HG02588 (cell line): ENCODE data around the gene WEE1.
"Not testable (repeated sequence)": the region's sequence is repeated elsewhere in the genome, so short reads cannot be mapped to it uniquely, and the experiment has no call there.

Source experiments
- ATAC-seq: cut with Tn5 transposase; IDR thresholded peaks from one replicate; pipeline ENCODE4 v1.9.1; 2021; ENCODE audit warnings: mild to moderate bottlenecking, moderate library complexity; ENCODE audit not compliant: unreplicated experiment

The WEE1 gene

DNA sequence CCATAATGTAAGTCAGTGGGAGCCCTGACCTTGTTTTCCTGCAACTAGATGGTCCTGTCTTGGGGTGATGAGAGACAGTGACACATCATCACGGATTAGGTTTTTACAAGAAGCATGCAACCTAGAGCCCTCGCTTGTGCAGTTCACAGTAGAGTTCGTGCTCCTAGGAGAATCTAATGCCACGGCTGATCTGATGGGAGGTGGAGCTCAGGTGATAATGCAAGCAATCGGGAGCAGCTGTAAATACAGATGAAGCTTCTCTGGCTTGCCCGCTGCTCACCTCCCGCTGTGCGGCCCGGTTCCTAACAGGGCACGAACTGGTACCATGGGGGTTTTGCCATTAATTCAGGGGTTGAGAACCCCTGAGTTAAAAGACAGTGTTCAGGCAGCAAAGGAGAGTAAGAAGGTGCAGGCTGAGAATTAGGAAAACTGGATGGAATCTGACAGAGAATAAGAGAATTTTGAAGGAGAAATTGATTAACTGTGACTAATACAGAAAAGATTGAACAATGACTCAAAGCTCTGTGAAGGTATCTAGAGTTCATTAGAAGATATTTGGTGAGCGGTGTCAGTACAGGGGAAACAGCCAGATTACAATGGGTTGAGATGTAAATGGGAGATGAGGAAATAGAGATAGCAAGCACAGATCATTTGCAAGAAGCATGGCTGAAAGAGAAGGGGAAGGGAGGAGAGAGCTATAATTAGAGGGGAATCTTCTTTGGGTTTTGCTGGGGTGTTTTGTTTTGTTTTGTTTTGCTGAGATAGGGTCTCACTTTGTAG is 21.0 kb downstream of the WEE1 start:
- ATAC-seq = no peak

DNA sequence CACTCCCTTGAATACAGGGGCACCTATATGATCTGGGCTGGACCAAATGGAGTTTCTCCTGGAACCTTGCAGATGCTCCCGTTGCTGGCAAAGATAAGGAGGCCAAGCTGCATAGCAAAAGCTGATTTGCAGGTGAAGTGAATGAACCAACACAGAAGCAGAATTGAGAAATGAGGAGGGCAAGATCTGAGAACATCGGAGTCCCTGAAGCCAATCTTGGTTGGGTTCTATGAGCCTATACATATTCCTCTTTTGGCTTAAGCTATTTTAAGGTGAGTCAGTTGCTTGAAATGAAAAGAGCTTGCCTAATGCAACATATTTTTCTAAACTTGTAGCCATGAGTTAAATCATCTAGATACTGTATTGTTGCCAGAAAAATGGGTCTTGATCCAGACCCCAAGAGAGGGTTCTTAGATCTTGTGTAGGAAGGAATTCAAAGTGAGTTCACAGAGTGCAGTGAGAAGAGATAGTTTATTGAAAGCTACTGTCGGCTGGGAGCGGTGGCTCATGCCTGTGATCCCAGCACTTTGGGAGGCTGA is 23.5 kb downstream of the WEE1 start:
- ATAC-seq = no peak

DNA sequence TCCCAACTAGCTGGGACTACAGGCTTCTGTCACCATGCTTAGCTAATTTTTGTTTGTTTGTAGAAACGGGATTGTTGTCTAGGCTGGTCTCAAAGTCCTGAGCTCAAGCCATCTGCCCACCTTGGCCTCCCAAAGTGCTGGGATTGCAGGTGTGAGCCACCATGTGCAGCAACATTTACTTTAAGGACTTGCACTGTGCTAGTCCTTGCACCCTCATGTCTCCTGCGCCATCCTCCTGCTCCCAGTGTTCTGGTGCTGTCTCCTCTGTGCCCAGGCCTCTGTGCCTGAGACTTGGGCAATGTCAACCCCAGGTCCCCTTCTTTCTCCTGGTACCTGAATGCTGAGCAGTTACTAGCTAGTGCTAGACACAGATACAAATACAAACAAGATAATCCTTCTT is 26.7 kb downstream of the WEE1 start:
- no peak for ATAC-seq

DNA sequence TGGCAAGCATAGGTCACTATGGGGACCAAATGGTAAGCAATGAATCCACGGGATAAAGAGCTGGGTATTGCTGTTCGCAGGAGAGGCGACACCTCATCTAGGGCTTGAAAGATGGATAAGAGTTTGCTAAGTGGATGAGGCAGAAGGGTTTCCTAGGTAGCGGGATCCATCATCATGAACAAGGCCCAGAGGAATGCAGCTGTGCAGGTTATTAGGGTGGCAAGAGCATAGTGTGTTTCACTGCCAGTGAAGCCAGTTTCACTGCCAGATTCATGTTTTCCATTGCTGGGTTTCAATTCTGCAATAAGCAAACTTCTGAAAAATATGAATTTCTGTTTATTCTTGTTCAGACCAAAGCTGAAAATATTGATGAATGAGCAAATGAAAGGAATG is 27.2 kb downstream of the WEE1 start:
- peak; percentile 37 for ATAC-seq

DNA sequence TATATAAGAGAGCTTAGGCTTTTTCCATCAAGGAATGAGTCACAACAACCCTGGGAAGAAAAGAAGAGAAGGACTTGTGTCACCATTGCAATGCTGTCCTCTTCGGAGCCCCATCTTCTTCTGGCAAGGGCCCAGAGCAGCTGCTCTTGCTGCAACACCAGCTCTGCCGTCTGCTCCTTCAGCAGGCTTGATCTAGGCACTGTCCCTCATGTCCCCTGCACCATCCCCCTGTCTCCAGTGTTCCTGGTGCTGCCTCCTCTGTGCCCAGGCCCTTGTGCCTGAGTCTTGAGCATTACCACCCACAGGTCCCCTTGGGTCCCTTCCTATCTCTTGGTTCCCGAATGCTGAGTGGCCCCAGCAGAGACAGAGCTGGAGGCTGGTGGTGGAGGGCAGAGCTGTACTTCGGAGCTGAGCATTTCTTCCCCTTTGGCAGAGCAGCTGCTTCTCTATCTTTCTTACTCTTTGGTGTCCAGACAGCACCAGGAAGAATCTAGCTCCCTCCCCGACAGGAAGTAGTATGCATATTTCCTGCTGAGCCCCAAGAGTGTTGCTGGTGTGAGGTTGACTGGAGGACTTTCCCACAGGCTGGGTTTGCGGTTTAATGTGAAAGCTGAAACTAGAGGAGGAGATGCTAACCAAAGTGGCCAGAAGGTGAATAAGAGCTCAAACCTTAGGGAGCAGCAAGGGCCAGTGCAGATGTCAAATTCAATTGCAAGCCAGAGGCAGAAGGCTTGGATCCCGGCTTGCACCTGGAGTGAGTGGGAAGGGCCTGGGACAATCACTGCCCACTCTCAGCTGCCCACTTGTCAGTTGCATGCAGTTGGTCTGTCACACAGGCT is 27.8 kb downstream of the WEE1 start:
- ATAC-seq = peak; percentile 87

DNA sequence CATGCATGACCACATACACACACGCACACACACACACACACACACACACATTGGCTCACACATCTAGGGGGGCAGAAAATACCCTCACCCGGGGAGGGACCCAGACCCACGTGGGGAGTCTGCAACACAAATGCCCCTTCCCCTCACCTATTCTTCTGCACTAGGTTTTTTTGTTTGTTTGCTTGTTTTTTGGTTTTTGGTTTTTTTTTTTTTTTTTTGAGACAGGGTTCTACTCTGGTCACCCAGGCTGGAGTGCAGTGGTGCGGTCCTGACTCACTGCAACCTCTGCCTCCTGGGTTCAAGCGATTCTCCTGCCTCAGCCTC is 28.4 kb downstream of the WEE1 start:
- peak; percentile 6 for ATAC-seq

DNA sequence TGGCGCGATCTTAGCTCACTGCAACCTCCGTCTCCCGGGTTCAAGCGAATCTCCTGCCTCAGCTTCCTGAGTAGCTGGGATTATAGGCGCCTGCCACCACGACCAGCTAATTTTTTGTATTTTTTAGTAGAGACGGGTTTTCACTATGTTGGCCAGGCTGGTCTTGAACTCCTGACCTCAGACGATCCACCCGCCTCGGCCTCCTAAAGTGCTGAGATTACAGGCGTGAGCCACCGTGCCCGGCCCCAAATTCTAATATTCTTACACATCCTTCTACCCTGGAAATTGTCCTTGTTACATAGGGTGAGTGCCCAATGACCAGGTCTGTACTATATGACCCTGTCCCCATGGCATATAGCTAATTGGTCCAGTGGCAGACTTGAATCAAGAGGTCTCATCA is 29.7 kb downstream of the WEE1 start:
- ATAC-seq = not testable (repeated sequence)

DNA sequence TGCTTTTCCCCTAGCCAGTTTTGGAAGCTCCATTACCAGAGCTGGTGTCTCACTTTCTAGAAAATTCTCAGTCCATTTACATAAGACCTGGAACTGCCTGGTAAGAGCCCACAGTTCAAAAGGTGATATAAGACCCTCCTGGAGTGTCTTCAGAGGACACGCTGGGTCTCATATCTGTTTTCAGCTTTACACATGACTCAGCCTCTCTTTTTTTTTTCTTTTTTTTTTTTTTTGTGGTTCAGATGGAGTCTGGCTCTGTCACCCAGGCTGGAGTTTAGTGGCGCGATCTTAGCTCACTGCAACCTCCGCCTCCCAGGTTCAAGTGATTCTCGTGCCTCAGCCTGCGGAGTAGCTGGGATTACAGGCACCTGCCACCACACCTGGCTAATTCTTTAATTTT is 30.7 kb downstream of the WEE1 start:
- ATAC-seq = no peak

DNA sequence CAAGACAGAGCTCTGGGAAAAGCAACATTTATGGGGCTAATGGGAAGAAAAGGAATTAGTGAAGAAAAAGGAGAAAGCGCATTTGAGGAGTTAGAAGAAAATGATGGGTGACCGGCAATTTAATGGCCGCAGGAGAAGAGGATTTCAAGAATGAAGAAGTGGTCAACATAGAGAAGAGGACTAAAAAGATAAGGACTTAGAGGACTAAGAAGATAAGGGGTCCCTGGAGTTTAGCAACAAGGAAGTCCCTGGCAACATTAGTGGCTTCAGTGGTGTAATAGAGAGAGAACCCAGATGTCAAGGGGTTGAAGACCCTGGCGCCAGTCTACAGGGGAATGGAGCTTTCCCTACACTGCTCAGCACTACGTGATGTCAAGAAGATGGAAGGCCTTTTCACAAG is 32.3 kb downstream of the WEE1 start:
- no peak for ATAC-seq

DNA sequence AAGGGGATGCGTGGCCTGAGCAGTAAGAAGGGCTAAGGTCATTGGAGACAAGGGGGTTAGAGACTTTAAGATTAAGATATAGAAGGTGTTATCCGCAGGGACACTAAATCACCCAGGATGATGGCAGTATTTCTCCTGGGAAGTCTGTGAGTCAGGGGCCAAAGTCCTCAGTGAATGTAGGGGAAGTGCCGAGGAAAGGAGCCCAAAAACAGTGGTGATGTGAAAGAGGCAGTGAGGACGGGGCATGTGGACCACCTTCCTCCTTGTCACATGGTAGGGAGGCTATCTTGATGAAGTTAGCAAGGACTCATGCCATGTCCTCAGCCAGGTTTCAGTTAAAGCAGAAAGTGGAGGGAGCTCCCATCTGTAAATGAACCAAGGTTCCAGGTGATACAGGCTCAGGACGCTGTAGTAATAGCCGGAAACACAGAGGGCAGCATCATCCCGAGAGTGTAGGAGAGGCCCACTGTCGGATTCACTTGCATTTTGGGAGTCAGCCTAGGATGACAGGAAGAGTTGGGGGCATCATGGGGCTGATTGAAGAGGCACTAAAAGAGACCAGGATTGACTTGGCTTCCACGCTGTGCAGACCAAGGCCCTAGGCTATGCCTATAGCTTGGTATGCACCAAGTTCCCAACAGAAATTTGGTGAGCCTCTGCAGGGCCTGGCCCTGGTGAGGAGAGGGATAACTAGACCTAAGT is 33.5 kb downstream of the WEE1 start:
- ATAC-seq = no peak

DNA sequence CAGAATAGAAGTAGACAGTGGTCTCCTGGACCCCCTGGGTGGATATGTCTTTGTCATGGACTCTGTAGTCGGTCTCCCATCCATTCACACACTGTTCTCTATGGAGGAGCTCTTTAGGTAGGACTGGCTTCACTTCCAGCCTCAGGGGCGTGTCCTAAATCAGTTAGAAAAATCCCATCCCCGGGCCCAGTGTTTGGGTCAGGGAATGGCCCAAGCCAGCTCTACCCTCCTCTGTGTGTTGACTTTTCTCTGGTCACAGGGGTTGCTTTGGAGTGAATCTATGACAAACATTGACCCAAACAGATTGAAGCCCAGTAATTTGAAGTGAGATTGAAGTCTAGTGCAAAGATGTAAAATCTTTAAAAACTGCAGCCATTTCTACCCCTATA is 34.0 kb downstream of the WEE1 start:
- no peak for ATAC-seq

DNA sequence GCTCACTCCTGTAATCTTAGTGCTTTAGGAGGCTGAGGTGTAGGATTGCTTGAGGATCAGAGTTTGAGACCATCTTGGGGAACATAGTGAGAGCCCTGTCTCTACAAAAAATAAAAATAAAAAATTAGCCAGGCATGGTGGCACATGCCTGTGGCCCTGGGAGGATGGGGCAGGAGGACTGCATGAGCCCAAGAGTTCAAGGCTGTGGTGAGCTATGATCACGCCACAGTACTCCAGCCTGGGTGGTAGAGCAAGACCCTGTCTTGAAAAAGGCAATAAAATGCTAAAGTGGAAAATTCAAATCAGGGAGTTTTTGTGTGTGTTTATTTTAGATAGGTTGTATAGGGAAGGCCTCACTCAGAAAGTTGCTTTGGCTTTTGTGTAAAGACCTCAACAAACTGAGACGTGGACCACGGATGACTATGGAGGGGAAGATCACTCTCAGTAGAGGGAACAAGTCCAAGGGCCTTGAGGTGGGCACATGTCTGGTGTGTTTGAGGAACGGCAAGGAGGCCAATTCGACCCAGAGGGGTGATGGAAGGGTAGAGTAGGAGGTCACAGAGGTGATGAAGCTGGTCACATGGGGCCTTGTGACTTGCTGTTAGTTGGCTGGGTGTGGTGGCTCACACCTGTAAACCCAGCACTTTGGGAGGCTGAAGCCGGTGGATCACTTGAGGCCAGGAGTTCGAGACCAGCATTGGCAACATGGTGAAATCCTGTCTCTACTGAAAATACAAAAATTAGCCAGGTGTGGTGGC is 35.7 kb downstream of the WEE1 start:
- ATAC-seq = no peak

DNA sequence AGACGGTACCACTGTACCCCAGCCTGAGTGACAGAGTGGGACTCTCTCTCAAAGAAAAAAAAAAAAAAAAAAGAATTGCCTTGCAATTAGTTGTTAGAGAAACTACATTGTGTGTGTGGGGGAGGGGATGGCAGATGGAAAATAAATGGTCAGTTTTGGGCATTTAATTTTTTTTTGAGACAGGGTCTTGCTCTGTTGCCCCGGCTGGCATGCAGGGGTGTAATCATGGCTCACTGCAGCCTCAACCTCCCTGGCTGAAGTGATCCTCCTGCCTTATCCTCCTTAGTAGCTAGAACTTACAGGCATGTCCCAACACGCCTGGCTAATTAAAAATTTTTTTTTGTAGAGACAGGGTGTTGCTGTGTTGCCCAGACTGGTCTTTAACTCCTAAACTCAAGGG is 36.4 kb downstream of the WEE1 start:
- no peak for ATAC-seq

DNA sequence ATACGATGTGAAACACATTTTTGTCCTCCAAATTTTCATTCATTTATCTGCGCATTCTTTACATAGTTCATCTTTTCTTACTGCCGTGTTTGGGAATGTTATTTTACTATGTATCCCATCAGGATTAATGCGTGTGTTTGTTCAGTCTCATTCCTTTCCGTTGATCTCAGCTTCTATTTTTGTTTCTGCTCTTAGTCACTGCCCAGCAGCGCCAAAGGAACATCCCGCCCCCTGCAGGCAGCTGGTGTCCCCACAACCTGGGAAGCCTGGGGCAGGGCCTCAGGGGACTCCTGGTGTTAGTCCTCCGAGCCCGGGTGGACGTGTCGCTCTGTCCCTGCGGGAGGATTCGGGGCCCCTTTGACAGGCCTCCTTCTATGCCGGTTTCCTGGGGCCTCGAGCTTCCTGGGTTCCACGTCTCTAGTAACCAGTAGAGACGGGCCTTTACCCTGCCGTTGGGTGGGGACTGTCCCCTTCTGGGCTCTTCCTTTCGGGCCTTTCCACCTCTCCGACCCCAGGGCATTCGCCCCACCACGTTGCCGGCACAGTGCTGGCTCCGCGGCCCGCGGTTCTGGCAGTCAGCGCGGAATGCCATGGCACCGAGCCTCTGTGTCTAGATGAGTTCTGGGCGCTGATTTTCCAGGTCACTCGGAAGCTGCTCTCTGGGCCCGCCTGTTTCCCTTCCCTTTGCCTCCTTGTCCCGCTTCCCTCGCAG is 39.8 kb downstream of the WEE1 start:
- peak; percentile 41 for ATAC-seq

DNA sequence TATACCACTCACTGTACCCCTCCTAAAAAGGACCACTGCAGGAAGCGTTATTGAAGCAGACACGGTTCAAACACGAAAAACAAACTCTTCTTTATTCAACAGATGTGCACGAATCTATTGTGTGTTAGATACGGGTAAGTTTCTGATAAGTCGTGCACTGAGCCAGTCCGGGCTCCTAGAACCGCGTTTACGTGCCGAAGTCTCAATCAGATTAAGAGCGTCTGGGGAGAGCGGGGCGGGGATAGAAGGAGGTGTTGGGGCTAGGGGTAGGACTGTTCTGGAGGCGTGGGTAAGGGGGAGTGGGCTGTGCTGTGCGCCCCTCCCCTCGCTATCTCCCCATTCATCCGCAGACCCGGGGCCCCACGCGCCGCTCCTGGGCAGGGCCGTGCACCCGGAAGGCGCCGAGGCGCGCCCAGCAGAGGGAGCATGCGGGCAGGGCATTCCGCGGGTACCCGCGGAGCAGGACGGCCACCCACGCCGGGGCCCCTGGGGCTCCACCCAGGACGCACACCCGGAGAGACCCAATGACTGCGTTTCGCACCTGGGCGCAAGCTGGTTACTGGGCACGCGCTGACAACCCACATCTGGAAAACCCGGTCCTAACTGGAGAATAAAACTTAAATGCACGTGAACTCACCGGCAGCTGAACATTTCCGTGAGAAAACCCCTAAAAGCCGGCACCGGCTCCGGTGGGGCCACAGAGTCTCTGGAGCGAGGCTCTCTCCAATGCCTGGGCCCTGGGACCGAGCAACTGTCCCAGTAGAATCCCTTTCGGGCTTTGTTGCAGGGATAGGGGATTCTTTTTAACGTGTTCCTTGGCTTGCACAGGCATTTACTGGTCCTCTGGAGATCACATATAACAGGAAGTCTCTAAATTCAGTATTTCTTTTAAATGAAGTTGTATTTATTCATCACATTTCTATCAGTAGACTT is 40.6 kb downstream of the WEE1 start:
- peak; percentile 74 for ATAC-seq

DNA sequence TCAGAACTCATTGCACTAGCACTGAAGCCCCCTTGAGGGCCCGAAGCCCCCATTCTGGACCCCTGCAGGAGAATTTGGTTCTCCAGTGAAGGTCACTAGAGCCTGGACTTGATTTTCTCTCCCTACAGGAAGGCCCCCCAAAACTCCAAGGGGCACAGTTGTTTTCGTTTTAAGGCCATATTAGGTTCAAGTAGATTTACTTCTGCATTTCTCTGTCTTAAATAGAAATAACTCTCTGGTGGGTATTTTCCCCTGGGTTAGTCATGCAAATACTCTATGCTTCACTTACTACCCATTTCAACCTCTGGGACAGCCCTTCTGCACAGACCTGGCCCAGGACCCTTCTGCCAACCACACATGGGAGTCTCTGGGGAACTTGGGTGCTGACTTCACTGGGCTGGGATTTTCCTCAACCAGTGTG is 41.6 kb downstream of the WEE1 start:
- peak; percentile 48 for ATAC-seq

DNA sequence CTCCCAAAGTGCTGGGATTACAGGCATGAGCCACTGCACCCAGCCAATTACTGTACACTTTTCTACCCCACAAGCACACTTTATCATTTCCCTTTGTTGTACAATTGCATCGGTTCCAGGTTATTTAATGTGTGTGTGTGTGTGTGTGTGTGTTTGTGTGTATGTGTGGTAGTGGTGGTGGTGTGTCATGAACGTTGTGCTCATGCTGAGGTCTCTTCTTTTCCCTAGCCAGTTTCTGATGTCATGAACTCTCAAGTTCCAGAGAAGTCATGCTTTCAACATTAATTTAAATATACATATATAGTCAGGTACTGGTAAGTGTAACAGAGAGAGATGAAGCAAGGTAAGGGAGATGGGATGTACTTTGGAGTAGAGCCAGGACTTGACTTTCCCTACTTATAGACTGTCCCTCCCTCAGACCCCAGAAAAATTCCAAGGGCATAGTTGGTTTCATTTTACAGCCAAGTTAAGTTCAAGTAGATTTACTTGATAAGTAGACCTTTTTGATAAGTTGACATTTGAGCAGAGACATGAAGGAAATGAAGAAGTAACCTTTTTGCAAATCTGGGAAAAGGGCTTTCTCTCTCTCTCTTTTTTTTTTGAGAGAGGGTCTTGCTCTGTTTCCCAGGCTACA is 42.7 kb downstream of the WEE1 start:
- no peak for ATAC-seq

DNA sequence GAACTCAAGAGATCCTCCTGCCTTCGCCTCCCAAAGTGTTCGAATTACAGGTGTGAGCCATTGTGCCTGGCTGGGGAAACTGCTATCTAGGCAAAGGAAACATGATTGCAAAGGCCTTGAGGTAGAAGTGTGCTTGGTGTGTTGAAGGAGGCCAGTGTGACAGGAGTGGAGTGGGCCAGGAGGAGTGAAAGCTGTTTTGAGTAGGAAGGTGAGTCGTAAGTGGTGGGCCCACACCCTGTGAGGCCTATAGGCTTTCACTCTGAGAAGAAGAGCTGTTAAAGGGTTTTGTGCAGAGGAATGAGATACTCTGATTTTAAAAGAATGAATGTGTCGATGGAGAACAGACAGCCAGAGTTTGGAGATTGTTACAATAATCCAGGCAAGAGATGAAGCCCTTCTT is 43.4 kb downstream of the WEE1 start:
- no peak for ATAC-seq

DNA sequence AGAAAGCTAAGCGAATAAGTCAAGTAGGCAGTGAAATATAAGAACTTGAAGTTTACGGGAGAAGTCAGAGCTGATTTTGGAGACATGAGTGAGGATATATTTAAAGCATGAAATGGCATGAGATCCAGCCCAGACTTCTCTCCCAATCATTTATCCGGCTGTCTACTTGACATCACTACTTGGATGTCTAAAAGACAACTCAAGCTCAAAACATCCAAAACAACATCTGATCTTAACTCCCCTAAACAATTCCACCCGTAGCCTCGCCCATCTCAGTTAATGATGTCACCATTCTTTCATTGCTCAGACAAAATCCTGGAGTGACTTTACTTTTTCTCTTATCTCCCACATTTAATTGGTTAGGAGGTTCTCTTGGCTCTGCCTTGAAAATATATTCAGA is 44.5 kb downstream of the WEE1 start:
- no peak for ATAC-seq
